GM19397 (cell line): ENCODE measurements around the gene KCNT1.
"Not testable (repeated sequence)": the region's sequence is repeated elsewhere in the genome, so short reads cannot be mapped to it uniquely, and the experiment has no call there.

Experiments used
- ATAC-seq: cut with Tn5 transposase; IDR thresholded peaks from one replicate; pipeline ENCODE4 v1.9.1; 2021; ENCODE audit warnings: mild to moderate bottlenecking, moderate library complexity; ENCODE audit not compliant: unreplicated experiment

KCNT1 gene

GRCh38 chr9:135672786-135673185 lies 29.2 kb upstream of the KCNT1 start:
- ATAC-seq: not testable (repeated sequence)

- ATAC-seq: no peak
Observed at GRCh38 chr9:135673941-135674340, 28.0 kb upstream of the KCNT1 start.

GRCh38 chr9:135674977-135675376 lies 27.0 kb upstream of the KCNT1 start:
- ATAC-seq: no peak

- no peak for ATAC-seq
Observed at GRCh38 chr9:135676891-135677290, 25.1 kb upstream of the KCNT1 start.

- no peak for ATAC-seq
Observed at GRCh38 chr9:135677641-135678168, 24.3 kb upstream of the KCNT1 start.

GRCh38 chr9:135678236-135679017 lies 23.6 kb upstream of the KCNT1 start:
- ATAC-seq: no peak

- no peak for ATAC-seq
Observed at GRCh38 chr9:135680056-135680455, 21.9 kb upstream of the KCNT1 start.

GRCh38 chr9:135681161-135681560 lies 20.8 kb upstream of the KCNT1 start:
- ATAC-seq: no peak

GRCh38 chr9:135683401-135684034 lies 18.5 kb upstream of the KCNT1 start:
- no peak for ATAC-seq

GRCh38 chr9:135684691-135685090 lies 17.3 kb upstream of the KCNT1 start:
- no peak for ATAC-seq

- no peak for ATAC-seq
Observed at GRCh38 chr9:135687216-135687615, 14.8 kb upstream of the KCNT1 start.

- ATAC-seq: no peak
Observed at GRCh38 chr9:135689011-135689410, 13.0 kb upstream of the KCNT1 start.

- no peak for ATAC-seq
Observed at GRCh38 chr9:135690836-135691570, 11.0 kb upstream of the KCNT1 start.

- ATAC-seq: no peak
Observed at GRCh38 chr9:135692410-135692809, 9.6 kb upstream of the KCNT1 start.

GRCh38 chr9:135693265-135693664 lies 8.7 kb upstream of the KCNT1 start:
- ATAC-seq: no peak

- no peak for ATAC-seq
Observed at GRCh38 chr9:135693771-135694170, 8.2 kb upstream of the KCNT1 start.

GRCh38 chr9:135694414-135694813 lies 7.6 kb upstream of the KCNT1 start:
- ATAC-seq: no peak

- ATAC-seq: no peak
Observed at GRCh38 chr9:135695036-135695435, 6.9 kb upstream of the KCNT1 start.

- no peak for ATAC-seq
Observed at GRCh38 chr9:135695642-135696041, 6.3 kb upstream of the KCNT1 start.

- ATAC-seq: no peak
Observed at GRCh38 chr9:135696446-135696845, 5.5 kb upstream of the KCNT1 start.

GRCh38 chr9:135697226-135697625 lies 4.8 kb upstream of the KCNT1 start:
- no peak for ATAC-seq

GRCh38 chr9:135698236-135698635 lies 3.7 kb upstream of the KCNT1 start:
- ATAC-seq: no peak
